Measurements from ENCODE around the gene RHOF. TPM values are rescaled to one million over a fixed set of nuclear protein-coding genes. Genes with fewer than 3 reads are reported as not detected.

RHOF gene
- total RNA-seq, 2 experiments from 2014 or later = 108 to 116 TPM

- no peaks in the 10 kb centered on the region for H3K27me3 Mint-ChIP-seq
- peaks cover 2% of the 10 kb centered on the region for H3K4me1 Mint-ChIP-seq (ENCODE audit: low read depth)
- ATAC-seq (no peak), DNase-seq (no peak)
- H3K9me3 Mint-ChIP-seq = no peaks in the 10 kb centered on the region
- H3K27ac Mint-ChIP-seq = no peak overlapping the region
- H3K4me3 Mint-ChIP-seq = no peak overlapping the region
- CTCF ChIA-PET = interaction anchor here (1.0 to 1.5 kb wide), 2 partner anchors 15 to 30 kb away, joined by 3 to 4 read pairs; no protein-coding TSS in a partner anchor
- POLR2A ChIA-PET = interaction anchor here (0.7 to 3.4 kb wide), 7 partner anchors 10 to 63 kb away, joined by 3 to 17 read pairs (median 5); no protein-coding TSS in a partner anchor
- peaks cover 30% of the 10 kb centered on the region for H3K36me3 Mint-ChIP-seq (ENCODE audit: low read depth)
- intact Hi-C loops (cut with micrococcal nuclease) = no loop called here
- no peak for TF ChIP-seq CTCF (IDR thresholded peaks at IDR 0.05)
These were observed 33.0 kb upstream of the RHOF start for GRCh38 chr12:121826318-121827150.

DNA sequence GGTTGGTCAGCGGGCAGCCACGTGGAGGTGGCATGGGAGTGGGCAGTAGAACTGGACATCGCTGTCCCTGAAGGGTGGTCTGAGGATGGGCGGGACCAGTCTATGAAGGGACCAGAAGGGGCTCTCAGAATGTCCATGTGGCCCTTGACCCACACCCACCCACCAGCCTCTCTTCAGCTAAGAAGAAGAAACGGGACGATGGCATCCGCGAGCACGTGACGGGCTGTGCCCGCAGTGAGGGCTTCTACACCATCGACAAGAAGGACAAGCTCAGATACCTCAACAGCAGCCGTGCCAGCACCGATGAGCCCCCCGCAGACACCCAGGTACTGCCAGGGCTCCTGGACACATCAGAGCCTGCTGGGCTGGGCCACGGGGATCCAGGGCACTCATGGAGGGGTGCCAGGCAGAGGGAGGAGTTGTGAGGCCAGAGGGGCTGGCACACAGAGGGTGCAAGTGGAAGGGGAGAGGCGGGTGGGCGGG, 31.6 kb upstream of the RHOF start:
- POLR2A ChIA-PET = interaction anchor here (3.4 kb wide), 1 partner anchor 13 kb away, joined by 17 read pairs; no protein-coding TSS in a partner anchor
- TF ChIP-seq CTCF (IDR thresholded peaks at IDR 0.05) = no peak
- Mint-ChIP-seq H3K27me3 (no peaks in the 10 kb centered on the region), H3K36me3 (ENCODE audit: low read depth) (peaks cover 29% of the 10 kb centered on the region), H3K27ac (no peak overlapping the region), H3K9me3 (no peaks in the 10 kb centered on the region), H3K4me1 (ENCODE audit: low read depth) (peaks cover 2% of the 10 kb centered on the region), H3K4me3 (no peak overlapping the region)
- ATAC-seq = no peak
- CTCF ChIA-PET = no interaction called here
- intact Hi-C loops (cut with micrococcal nuclease) = no loop called here
- no peak for DNase-seq

DNA sequence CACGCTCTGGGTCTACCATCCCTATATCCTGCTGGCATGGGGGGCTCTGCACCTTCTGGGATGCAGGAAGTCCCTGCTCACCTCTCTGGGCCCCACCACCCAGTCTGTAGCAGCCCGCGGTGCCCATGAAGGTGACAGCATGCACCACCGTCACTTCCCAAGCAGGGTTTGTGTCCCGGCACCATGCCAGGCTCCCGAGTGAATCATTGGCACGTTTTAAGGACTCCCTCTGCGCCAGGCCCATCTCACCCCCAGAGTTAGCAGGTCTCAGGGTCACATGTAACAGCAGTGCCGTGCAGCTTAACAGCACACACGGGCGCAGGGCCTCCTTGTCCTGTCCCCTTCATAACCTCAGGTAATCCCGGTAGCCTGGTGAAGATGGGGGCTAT, 30.2 kb upstream of the RHOF start:
- DNase-seq (no peak), ATAC-seq (no peak)
- Mint-ChIP-seq H3K9me3 (no peaks in the 10 kb centered on the region), H3K27ac (no peak overlapping the region), H3K4me1 (ENCODE audit: low read depth) (peaks cover 2% of the 10 kb centered on the region), H3K36me3 (ENCODE audit: low read depth) (peaks cover 24% of the 10 kb centered on the region), H3K4me3 (no peak overlapping the region), H3K27me3 (no peaks in the 10 kb centered on the region)
- no peak for TF ChIP-seq CTCF (IDR thresholded peaks at IDR 0.05)
- intact Hi-C loops (cut with micrococcal nuclease) = no loop called here
- ChIA-PET CTCF (interaction anchor here (1.3 kb wide), 1 partner anchor 29 kb away, joined by 6 read pairs; no protein-coding TSS in a partner anchor), POLR2A (no interaction called here)

GRCh38 chr12:121823101-121823726, 29.7 kb upstream of the RHOF start:
- intact Hi-C loops (cut with micrococcal nuclease) = no loop called here
- Mint-ChIP-seq H3K4me3 (no peak overlapping the region), H3K9me3 (no peaks in the 10 kb centered on the region), H3K36me3 (ENCODE audit: low read depth) (peaks cover 19% of the 10 kb centered on the region), H3K27ac (no peak overlapping the region), H3K27me3 (no peaks in the 10 kb centered on the region), H3K4me1 (ENCODE audit: low read depth) (peaks cover 2% of the 10 kb centered on the region)
- ChIA-PET POLR2A (no interaction called here), CTCF (interaction anchor here (1.3 kb wide), 1 partner anchor 28 kb away, joined by 6 read pairs; no protein-coding TSS in a partner anchor)
- no peak for DNase-seq
- no peak for ATAC-seq
- TF ChIP-seq CTCF (IDR thresholded peaks at IDR 0.05) = no peak
